Prostate gland (tissue), 2 donors: ENCODE data around the gene PLEKHM3. TPM values are rescaled to one million over a fixed set of nuclear protein-coding genes. Genes with fewer than 3 reads are reported as not detected.

Source experiments
- DNase-seq: peaks from one replicate; pipeline ENCODE4 v3.0.0-alpha.2; 2019; ENCODE audit warnings: low spot score
- H3K27ac ChIP-seq, 2 donors: fragments of 200-600 bp; sonication (generic); 2 replicates each; pipeline ENCODE4 v1.5.1; 2017 to 2019
- H3K27me3 ChIP-seq: fragments of 200-600 bp; sonication (generic); replicated peaks from 2 replicates; pipeline ENCODE4 v1.5.1; 2019; ENCODE audit not compliant: insufficient read depth
- H3K36me3 ChIP-seq, 2 donors: fragments of 200-600 bp; sonication (generic); 1 replicate in 1 of 2; 2 replicates in 1 of 2; pipeline versions ENCODE4 v1.5.1 to v1.8.1; 2017 to 2019
- H3K4me1 ChIP-seq: fragments of 200-600 bp; sonication (generic); replicated peaks from 2 replicates; pipeline ENCODE4 v1.5.1; 2019
- H3K4me3 ChIP-seq, 2 donors: fragments of 200-600 bp; sonication (generic); 2 replicates each; pipeline ENCODE4 v1.5.1; 2017 to 2019
- H3K9me3 ChIP-seq: fragments of 200-600 bp; sonication (generic); 2 replicates; pipeline ENCODE4 v1.5.1; 2017
- CTCF ChIP-seq, 4 experiments: fragments of 200-600 bp in 2 of 4; fragments of 450-650 bp in 2 of 4; sonication (generic) in 2 of 4; IDR thresholded peaks; 1 replicate in 3 of 4; 2 replicates in 1 of 4; pipeline ENCODE4 v1.5.1; 2016 to 2019; ENCODE audit warnings: antibody characterized with exemption in 4 of 4, mild to moderate bottlenecking in 2 of 4, moderate library complexity in 2 of 4
- POLR2A ChIP-seq: fragments of 450-650 bp; IDR thresholded peaks from one replicate; pipeline ENCODE4 v1.6.1; 2016; ENCODE audit warnings: antibody characterized with exemption, mild to moderate bottlenecking
- POLR2AphosphoS5 ChIP-seq: sonication (generic); formaldehyde crosslinking; IDR thresholded peaks from one replicate; pipeline ENCODE4 v1.6.1; 2017; ENCODE audit warnings: antibody characterized with exemption
- WGBS: methylation state at CpG from one replicate; pipeline ENCODE4 v1.1.5; 2018; 5-methylcytosine and 5-hydroxymethylcytosine counted together
- intact Hi-C: fragments of 100-400 bp; cut with DNase I; formaldehyde crosslinking; loops from one replicate; pipeline ENCODE4 v1.14.2; 2022
- total RNA-seq, 2 donors: library from RNA; depleted of rRNA; stranded (reverse); fragments of >200 nt; gene quantifications; one replicate each; pipeline ENCODE4 v1.1.0, GENCODE V29; 2016

Gene PLEKHM3
- total RNA-seq, 2 donors from 2014 or later, result 17.0 to 28.6 TPM

GRCh38 chr2:207848545-207848928 is 176.8 kb downstream of the PLEKHM3 start:
- H3K27me3 ChIP-seq, result no peaks in the 10 kb centered on the region
- H3K27ac ChIP-seq, result peak overlapping the region; percentile 73
- no peaks in the 10 kb centered on the region for H3K9me3 ChIP-seq
- peaks cover 5% of the 10 kb centered on the region for H3K4me1 ChIP-seq
- TF ChIP-seq POLR2AphosphoS5, result peak; percentile 45
- TF ChIP-seq CTCF (IDR thresholded peaks at IDR 0.05), result no peak
- intact Hi-C loops, result no loop called here
- no peaks in the 10 kb centered on the region for H3K36me3 ChIP-seq
- WGBS, result 48% methylated on average over 4 of the region's 4 CpGs
- H3K4me3 ChIP-seq, result no peak overlapping the region
- DNase-seq, result peak; percentile 47

- DNase-seq, result peak; percentile 86
- H3K27ac ChIP-seq, result peak overlapping the region; percentile 73
- WGBS, result 54% methylated on average over 4 of the region's 4 CpGs
- no peaks in the 10 kb centered on the region for H3K27me3 ChIP-seq
- TF ChIP-seq CTCF (IDR thresholded peaks at IDR 0.05) (peak in 1 of 4 experiments; percentile 11), POLR2AphosphoS5 (peak; percentile 87), POLR2A (no peak)
- H3K4me3 ChIP-seq, result no peak overlapping the region
- no peaks in the 10 kb centered on the region for H3K36me3 ChIP-seq
- intact Hi-C loops, result no loop called here
- H3K9me3 ChIP-seq, result no peaks in the 10 kb centered on the region
- peaks cover 5% of the 10 kb centered on the region for H3K4me1 ChIP-seq
These were observed 177.4 kb downstream of the PLEKHM3 start for GRCh38 chr2:207847807-207848544.

GRCh38 chr2:207847098-207847806 is 178.1 kb downstream of the PLEKHM3 start:
- peak overlapping the region; percentile 73 for H3K27ac ChIP-seq
- peaks cover 5% of the 10 kb centered on the region for H3K4me1 ChIP-seq
- no peak for DNase-seq

DNA sequence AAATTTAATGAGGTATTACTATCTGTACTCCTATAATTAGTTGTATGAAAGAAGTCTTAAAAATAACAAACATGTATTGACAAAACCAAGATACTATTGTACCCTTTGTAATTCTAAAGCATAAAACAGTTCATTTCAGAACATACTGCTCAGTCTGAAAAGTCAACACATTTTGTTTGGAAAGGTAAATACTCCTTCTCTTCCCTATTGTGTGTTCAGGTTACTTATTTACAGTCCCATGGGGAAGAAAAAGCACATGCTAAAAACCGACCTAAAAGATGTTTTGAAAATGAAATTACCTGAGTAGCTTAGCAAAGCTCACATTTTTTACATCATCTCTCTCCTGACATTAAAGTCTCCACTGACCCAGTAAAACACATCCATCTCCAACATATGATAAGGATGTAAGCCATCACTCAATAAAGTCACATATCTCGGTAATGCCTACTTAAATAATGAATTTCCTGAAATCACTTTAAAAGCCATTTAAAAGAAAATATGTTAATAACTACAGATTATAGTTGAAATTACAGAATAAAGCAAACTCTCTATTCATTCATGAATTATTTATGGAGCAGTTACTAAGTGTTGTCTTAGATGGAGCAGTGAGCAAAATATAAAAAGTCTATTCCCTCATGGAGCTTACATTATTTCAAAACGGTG is 180.0 kb downstream of the PLEKHM3 start:
- Histone ChIP-seq H3K9me3 (no peaks in the 10 kb centered on the region), H3K27me3 (no peaks in the 10 kb centered on the region), H3K36me3 (no peaks in the 10 kb centered on the region), H3K27ac (peak overlapping the region in 1 of 2 donors; percentile 73), H3K4me1 (peaks cover 5% of the 10 kb centered on the region), H3K4me3 (no peak overlapping the region)
- intact Hi-C loops, result no loop called here
- TF ChIP-seq POLR2AphosphoS5, result peak; percentile 59
- TF ChIP-seq POLR2A, result no peak
- no peak for TF ChIP-seq CTCF (IDR thresholded peaks at IDR 0.05)
- 48% methylated on average over 3 of the region's 3 CpGs for WGBS
- no peak for DNase-seq

More at GRCh38 chr2:207847098-207847806, 178.1 kb downstream of the PLEKHM3 start:
- H3K4me3 ChIP-seq, result no peak overlapping the region
- H3K9me3 ChIP-seq, result no peaks in the 10 kb centered on the region
- no peaks in the 10 kb centered on the region for H3K36me3 ChIP-seq
- TF ChIP-seq POLR2A (no peak), POLR2AphosphoS5 (no peak), CTCF (IDR thresholded peaks at IDR 0.05) (no peak)
- intact Hi-C loops, result no loop called here
- H3K27me3 ChIP-seq, result no peaks in the 10 kb centered on the region
- 53% methylated on average over 3 of the region's 3 CpGs for WGBS
